Measurements from ENCODE around the gene CCDC70. TPM values are rescaled to one million over a fixed set of nuclear protein-coding genes. Genes with fewer than 3 reads are reported as not detected.

Gene CCDC70
- total RNA-seq, 1 donor from 2014 or later = not detected

GRCh38 chr13:51837016-51837415 is 24.8 kb upstream of the CCDC70 start:
- TF ChIP-seq CTCF (IDR thresholded peaks at IDR 0.05; ENCODE audit: unreplicated experiment) = no peak
- Mint-ChIP-seq H3K9me3 (ENCODE audit: unreplicated experiment) (no peaks in the 10 kb centered on the region), H3K4me1 (ENCODE audit: unreplicated experiment) (peaks cover 7% of the 10 kb centered on the region), H3K27ac (ENCODE audit: unreplicated experiment) (no peak overlapping the region), H3K4me3 (ENCODE audit: unreplicated experiment) (no peak overlapping the region), H3K36me3 (ENCODE audit: low read depth, unreplicated experiment) (no peaks in the 10 kb centered on the region), H3K27me3 (ENCODE audit: unreplicated experiment) (no peaks in the 10 kb centered on the region)
- DNase-seq (ENCODE audit: low spot score) = no peak

GRCh38 chr13:51838240-51838846 is 23.4 kb upstream of the CCDC70 start:
- Mint-ChIP-seq H3K9me3 (ENCODE audit: unreplicated experiment) (no peaks in the 10 kb centered on the region), H3K36me3 (ENCODE audit: low read depth, unreplicated experiment) (no peaks in the 10 kb centered on the region), H3K4me3 (ENCODE audit: unreplicated experiment) (no peak overlapping the region), H3K27me3 (ENCODE audit: unreplicated experiment) (no peaks in the 10 kb centered on the region), H3K27ac (ENCODE audit: unreplicated experiment) (no peak overlapping the region), H3K4me1 (ENCODE audit: unreplicated experiment) (peaks cover 7% of the 10 kb centered on the region)
- no peak for DNase-seq (ENCODE audit: low spot score)
- no peak for TF ChIP-seq CTCF (IDR thresholded peaks at IDR 0.05; ENCODE audit: unreplicated experiment)

GRCh38 chr13:51839711-51840540 is 21.8 kb upstream of the CCDC70 start:
- no peak for DNase-seq (ENCODE audit: low spot score)
- Mint-ChIP-seq H3K4me1 (ENCODE audit: unreplicated experiment) (peaks cover 13% of the 10 kb centered on the region), H3K4me3 (ENCODE audit: unreplicated experiment) (no peak overlapping the region), H3K27ac (ENCODE audit: unreplicated experiment) (no peak overlapping the region), H3K36me3 (ENCODE audit: low read depth, unreplicated experiment) (no peaks in the 10 kb centered on the region), H3K27me3 (ENCODE audit: unreplicated experiment) (no peaks in the 10 kb centered on the region), H3K9me3 (ENCODE audit: unreplicated experiment) (no peaks in the 10 kb centered on the region)
- TF ChIP-seq CTCF (IDR thresholded peaks at IDR 0.05; ENCODE audit: unreplicated experiment) = no peak

- no peaks in the 10 kb centered on the region for H3K27me3 Mint-ChIP-seq (ENCODE audit: unreplicated experiment)
- no peak overlapping the region for H3K27ac Mint-ChIP-seq (ENCODE audit: unreplicated experiment)
- H3K9me3 Mint-ChIP-seq (ENCODE audit: unreplicated experiment) = no peaks in the 10 kb centered on the region
- H3K36me3 Mint-ChIP-seq (ENCODE audit: low read depth, unreplicated experiment) = no peaks in the 10 kb centered on the region
- no peak for TF ChIP-seq CTCF (IDR thresholded peaks at IDR 0.05; ENCODE audit: unreplicated experiment)
- DNase-seq (ENCODE audit: low spot score) = no peak
- no peak overlapping the region for H3K4me3 Mint-ChIP-seq (ENCODE audit: unreplicated experiment)
- peaks cover 19% of the 10 kb centered on the region for H3K4me1 Mint-ChIP-seq (ENCODE audit: unreplicated experiment)
Observed at GRCh38 chr13:51840917-51841316, 20.9 kb upstream of the CCDC70 start.

- Mint-ChIP-seq H3K27me3 (ENCODE audit: unreplicated experiment) (no peaks in the 10 kb centered on the region), H3K4me1 (ENCODE audit: unreplicated experiment) (peaks cover 17% of the 10 kb centered on the region), H3K27ac (ENCODE audit: unreplicated experiment) (no peak overlapping the region), H3K9me3 (ENCODE audit: unreplicated experiment) (no peaks in the 10 kb centered on the region), H3K36me3 (ENCODE audit: low read depth, unreplicated experiment) (no peaks in the 10 kb centered on the region), H3K4me3 (ENCODE audit: unreplicated experiment) (no peak overlapping the region)
- no peak for TF ChIP-seq CTCF (IDR thresholded peaks at IDR 0.05; ENCODE audit: unreplicated experiment)
- no peak for DNase-seq (ENCODE audit: low spot score)
Observed at GRCh38 chr13:51841732-51842131, 20.0 kb upstream of the CCDC70 start.
